GM10248 (cell line): ENCODE results near the gene ALPP.
"Not testable (repeated sequence)": the region's sequence is repeated elsewhere in the genome, so short reads cannot be mapped to it uniquely, and the experiment has no call there.

Experiments used
- CTCF ChIA-PET: fragments of 300-600 bp; sonication (Branson Sonifier 250); formaldehyde crosslinking; extraction: SDS; loops from one replicate; lab custom pipeline; 2021; ENCODE audit warnings: antibody characterized with exemption; lab: Yijun Ruan, JAX
- POLR2A ChIA-PET: fragments of 350-650 bp; sonication (Branson Sonifier 250); formaldehyde crosslinking; extraction: SDS; loops from one replicate; lab custom pipeline; 2020; ENCODE audit warnings: antibody characterized with exemption; lab: Yijun Ruan, JAX
- DNase-seq: peaks from one replicate; pipeline ENCODE4 v3.0.0; 2012; ENCODE audit errors: extremely low spot score
- CTCF ChIP-seq: IDR thresholded peaks from 2 replicates; pipeline ENCODE4 v1.5.1; 2012; ENCODE audit warnings: mild to moderate bottlenecking, low read depth; ENCODE audit errors: extremely low read depth, missing control alignments, control extremely low read depth

ALPP gene

GRCh38 chr2:232378735-232379151 is at the start of gene ALPP:
Gene ALPP (plus strand): TSS chr2:232378751. CDS start chr2:232378803, 52 bp downstream.
- DNase-seq = not testable (repeated sequence)

GRCh38 chr2:232329716-232330067 is 48.9 kb upstream of the ALPP start:
- CTCF ChIA-PET = interaction anchor here (0.7 to 1.1 kb wide), 3 partner anchors 112 to 429 kb away, joined by 3 to 4 read pairs (median 3); no protein-coding TSS in a partner anchor
- TF ChIP-seq CTCF = no peak
- DNase-seq = no peak
- POLR2A ChIA-PET = no interaction called here

More at GRCh38 chr2:232378735-232379151, at the start of gene ALPP:
- POLR2A ChIA-PET, CTCF ChIA-PET: not testable (repeated sequence)

GRCh38 chr2:232330068-232330999 is 48.2 kb upstream of the ALPP start:
- no peak for DNase-seq
- CTCF ChIA-PET = interaction anchor here (0.9 to 1.1 kb wide), 3 partner anchors 13 to 430 kb away, joined by 3 to 4 read pairs (median 3); no protein-coding TSS in a partner anchor
- POLR2A ChIA-PET = no interaction called here
- TF ChIP-seq CTCF = no peak

GRCh38 chr2:232331061-232331460 is 47.5 kb upstream of the ALPP start:
- CTCF ChIA-PET = interaction anchor here (0.7 to 0.9 kb wide), 2 partner anchors 12 to 405 kb away, joined by 3 read pairs; partner anchors contain the start of gene NPPC
- POLR2A ChIA-PET, DNase-seq: not testable (repeated sequence)

GRCh38 chr2:232331641-232332040 is 46.9 kb upstream of the ALPP start:
- DNase-seq, POLR2A ChIA-PET: not testable (repeated sequence)
- CTCF ChIA-PET = interaction anchor here (0.7 kb wide), 1 partner anchor 406 kb away, joined by 3 read pairs; the partner anchor contains the start of gene NPPC

- CTCF ChIA-PET, POLR2A ChIA-PET, DNase-seq: not testable (repeated sequence)
Observed at GRCh38 chr2:232332244-232332939, 46.2 kb upstream of the ALPP start.

GRCh38 chr2:232332940-232333259 is 45.7 kb upstream of the ALPP start:
- no peak for TF ChIP-seq CTCF
- DNase-seq = no peak
- ChIA-PET CTCF (no interaction called here), POLR2A (no interaction called here)

GRCh38 chr2:232333361-232334135 is 45.0 kb upstream of the ALPP start:
- ChIA-PET CTCF (interaction anchor here (0.9 to 1.7 kb wide), 7 partner anchors 12 to 433 kb away, joined by 3 to 6 read pairs (median 3); no protein-coding TSS in a partner anchor), POLR2A (no interaction called here)
- peak; percentile 38 for TF ChIP-seq CTCF
- DNase-seq = no peak

- POLR2A ChIA-PET, DNase-seq: not testable (repeated sequence)
- CTCF ChIA-PET = interaction anchor here (0.7 to 2.2 kb wide), 10 partner anchors 8 to 434 kb away, joined by 3 to 6 read pairs (median 3); no protein-coding TSS in a partner anchor
Observed at GRCh38 chr2:232334136-232334884, 44.2 kb upstream of the ALPP start.

- POLR2A ChIA-PET, DNase-seq: not testable (repeated sequence)
- CTCF ChIA-PET = interaction anchor here (0.7 to 2.2 kb wide), 9 partner anchors 9 to 442 kb away, joined by 3 to 6 read pairs (median 3); no protein-coding TSS in a partner anchor
Observed at GRCh38 chr2:232334885-232335205, 43.7 kb upstream of the ALPP start.
